BJ (cell line): ENCODE measurements around the gene KIR2DL1. TPM values are rescaled to one million over a fixed set of nuclear protein-coding genes. Genes with fewer than 3 reads are reported as not detected.
"Not testable (repeated sequence)": the region's sequence is repeated elsewhere in the genome, so short reads cannot be mapped to it uniquely, and the experiment has no call there.

Experiments
- CTCF ChIA-PET: fragments of 350-600 bp; formaldehyde crosslinking; extraction: SDS; loops from one replicate; lab custom pipeline; 2021; ENCODE audit warnings: antibody characterized with exemption, inconsistent platforms; lab: Yijun Ruan, JAX
- POLR2A ChIA-PET: fragments of 300-600 bp; sonication (Branson Sonifier 250); formaldehyde crosslinking; extraction: SDS; loops from one replicate; lab custom pipeline; 2021; ENCODE audit warnings: antibody characterized with exemption; lab: Charles Lee
- DNase-seq: peaks from one replicate; pipeline ENCODE4 v3.0.0-alpha.2; 2011; ENCODE audit warnings: low read depth
- H3K27me3 ChIP-seq: 2 replicates; pipeline ENCODE4 v1.6.0; 2011; ENCODE audit warnings: low read length; ENCODE audit not compliant: control insufficient read depth, insufficient read depth
- H3K36me3 ChIP-seq: 2 replicates; pipeline ENCODE4 v1.5.1; 2011; ENCODE audit warnings: low read length; ENCODE audit not compliant: control insufficient read depth, insufficient read depth
- H3K4me3 ChIP-seq: 2 replicates; pipeline ENCODE4 v1.5.1; 2011; ENCODE audit warnings: low read depth, mild to moderate bottlenecking, control low read depth, low read length
- polyA plus RNA-seq: library from polyadenylated mRNA; depleted of rRNA; stranded (reverse); fragments of >200 nt; gene quantifications from 2 replicates; pipeline ENCODE4 v1.2.3, GENCODE V29; 2011; rRNA removed
- small RNA-seq: library from RNA; depleted of rRNA; stranded (forward); fragments of <200 nt; gene quantifications from one replicate; pipeline ENCODE3, GENCODE V24; 2012; ENCODE audit warnings: low replicate concordance, low read depth; ENCODE audit not compliant: insufficient read length
- TF ChIP-seq, protein P1 (sequence below): IDR thresholded peaks from 2 replicates; pipeline ENCODE4 v1.5.1; 2011; ENCODE audit warnings: low read depth, mild to moderate bottlenecking, control low read depth, inconsistent platforms, low read length, moderate library complexity; ENCODE audit not compliant: insufficient read depth

The KIR2DL1 gene
- polyA plus RNA-seq, 1 experiment = not detected

DNA sequence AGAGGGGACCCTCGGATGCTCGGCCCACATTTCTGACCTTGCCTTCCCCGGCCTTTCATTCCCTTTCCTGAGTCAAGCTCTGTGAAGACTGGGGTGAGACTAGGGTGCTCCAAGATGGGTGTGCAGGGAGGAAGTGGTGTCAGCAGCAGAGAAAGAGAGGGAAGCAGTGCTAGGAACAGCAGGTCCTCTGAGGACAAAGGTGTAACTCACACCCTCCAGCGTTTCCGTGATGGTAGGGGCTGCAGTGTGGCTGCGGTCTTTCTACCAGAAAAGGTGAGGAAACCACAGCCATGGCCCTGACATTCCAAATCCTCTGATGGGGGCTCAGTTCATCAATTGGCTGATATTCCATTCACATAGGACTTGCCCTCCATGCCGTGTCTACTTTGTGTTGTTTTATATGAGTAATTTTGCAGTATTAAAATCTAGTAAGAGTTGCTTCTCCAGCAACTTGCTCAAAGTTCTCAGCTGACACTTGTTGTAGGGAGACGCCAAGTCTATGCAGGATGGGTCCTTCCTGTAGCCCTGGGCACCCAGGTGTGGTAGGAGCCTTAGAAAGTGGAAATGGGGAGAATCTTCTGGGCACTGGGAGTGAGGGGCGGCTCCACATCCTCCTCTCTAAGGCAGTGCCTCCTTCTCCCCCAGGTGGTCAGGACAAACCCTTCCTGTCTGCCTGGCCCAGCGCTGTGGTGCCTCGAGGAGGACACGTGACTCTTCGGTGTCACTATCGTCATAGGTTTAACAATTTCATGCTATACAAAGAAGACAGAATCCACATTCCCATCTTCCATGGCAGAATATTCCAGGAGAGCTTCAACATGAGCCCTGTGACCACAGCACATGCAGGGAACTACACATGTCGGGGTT lies 48.3 kb downstream of the KIR2DL1 start:
- no peaks in the 10 kb centered on the region for H3K27me3 ChIP-seq
- TF ChIP-seq, protein P1, sequence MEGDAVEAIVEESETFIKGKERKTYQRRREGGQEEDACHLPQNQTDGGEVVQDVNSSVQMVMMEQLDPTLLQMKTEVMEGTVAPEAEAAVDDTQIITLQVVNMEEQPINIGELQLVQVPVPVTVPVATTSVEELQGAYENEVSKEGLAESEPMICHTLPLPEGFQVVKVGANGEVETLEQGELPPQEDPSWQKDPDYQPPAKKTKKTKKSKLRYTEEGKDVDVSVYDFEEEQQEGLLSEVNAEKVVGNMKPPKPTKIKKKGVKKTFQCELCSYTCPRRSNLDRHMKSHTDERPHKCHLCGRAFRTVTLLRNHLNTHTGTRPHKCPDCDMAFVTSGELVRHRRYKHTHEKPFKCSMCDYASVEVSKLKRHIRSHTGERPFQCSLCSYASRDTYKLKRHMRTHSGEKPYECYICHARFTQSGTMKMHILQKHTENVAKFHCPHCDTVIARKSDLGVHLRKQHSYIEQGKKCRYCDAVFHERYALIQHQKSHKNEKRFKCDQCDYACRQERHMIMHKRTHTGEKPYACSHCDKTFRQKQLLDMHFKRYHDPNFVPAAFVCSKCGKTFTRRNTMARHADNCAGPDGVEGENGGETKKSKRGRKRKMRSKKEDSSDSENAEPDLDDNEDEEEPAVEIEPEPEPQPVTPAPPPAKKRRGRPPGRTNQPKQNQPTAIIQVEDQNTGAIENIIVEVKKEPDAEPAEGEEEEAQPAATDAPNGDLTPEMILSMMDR = no peak
- ChIA-PET CTCF (no interaction called here), POLR2A (no interaction called here)
- no peak overlapping the region for H3K4me3 ChIP-seq
- no peak for DNase-seq
- no peaks in the 10 kb centered on the region for H3K36me3 ChIP-seq

DNA sequence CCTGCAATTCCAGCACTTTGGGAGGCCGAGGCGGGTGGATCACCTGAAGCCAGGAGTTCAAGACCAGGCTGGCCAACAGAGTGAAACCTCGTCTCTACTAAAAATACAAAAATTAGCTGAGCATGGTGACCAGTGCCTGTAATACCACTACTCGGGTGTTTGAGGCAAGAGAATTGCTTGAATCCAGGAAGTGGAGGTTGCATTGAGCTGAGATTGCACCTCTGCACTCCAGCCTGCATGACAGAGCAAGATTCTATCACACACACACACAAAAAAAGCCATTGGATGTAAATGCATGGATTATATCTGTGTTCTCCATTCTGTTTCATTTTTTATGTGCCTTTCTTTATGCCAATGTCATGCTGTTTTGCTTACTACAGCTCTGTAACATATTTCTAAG lies 54.8 kb downstream of the KIR2DL1 start:
- DNase-seq, H3K27me3 ChIP-seq, CTCF ChIA-PET, H3K36me3 ChIP-seq, H3K4me3 ChIP-seq, POLR2A ChIA-PET: not testable (repeated sequence)

DNA sequence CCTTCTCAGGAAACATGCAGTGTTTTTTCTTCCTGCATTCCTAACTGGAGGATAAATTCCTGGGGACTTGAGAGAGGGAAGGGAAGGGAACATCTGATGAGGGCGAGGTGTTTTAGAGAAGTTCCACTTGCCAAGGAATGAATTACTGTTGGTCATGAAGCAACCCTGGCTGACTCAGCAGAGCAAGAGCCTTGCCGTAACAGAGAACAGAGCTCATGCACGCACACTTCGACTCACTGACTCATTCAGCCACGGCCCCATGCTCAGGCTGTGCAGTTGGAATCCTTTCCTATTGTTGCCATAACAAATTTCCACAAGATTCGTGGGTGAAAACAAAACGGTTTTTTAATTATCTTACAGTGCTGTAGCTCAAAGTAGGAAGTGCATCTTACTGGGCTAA lies 55.7 kb downstream of the KIR2DL1 start:
- H3K4me3 ChIP-seq, DNase-seq, H3K27me3 ChIP-seq, CTCF ChIA-PET, H3K36me3 ChIP-seq, POLR2A ChIA-PET: not testable (repeated sequence)

DNA sequence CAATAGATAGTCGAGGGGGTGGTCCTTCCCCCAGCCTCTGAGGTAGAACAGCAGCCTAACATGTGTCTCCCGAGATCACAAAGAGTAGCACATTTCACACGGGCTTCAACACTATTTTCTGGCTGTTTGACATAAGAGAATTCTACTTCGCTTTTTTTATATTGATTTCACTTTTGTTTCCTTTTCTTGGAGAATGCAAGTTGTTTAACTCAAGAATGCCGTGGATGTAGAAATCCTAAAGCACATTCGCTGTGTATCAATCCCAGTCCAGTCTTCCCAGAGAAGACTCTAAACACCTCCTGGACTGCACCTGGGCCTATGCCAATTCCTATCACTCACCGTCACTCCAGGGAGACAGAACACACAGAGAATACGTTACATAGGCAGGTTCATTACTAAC lies 58.5 kb downstream of the KIR2DL1 start:
- H3K36me3 ChIP-seq, POLR2A ChIA-PET, H3K27me3 ChIP-seq, DNase-seq, CTCF ChIA-PET, H3K4me3 ChIP-seq: not testable (repeated sequence)

DNA sequence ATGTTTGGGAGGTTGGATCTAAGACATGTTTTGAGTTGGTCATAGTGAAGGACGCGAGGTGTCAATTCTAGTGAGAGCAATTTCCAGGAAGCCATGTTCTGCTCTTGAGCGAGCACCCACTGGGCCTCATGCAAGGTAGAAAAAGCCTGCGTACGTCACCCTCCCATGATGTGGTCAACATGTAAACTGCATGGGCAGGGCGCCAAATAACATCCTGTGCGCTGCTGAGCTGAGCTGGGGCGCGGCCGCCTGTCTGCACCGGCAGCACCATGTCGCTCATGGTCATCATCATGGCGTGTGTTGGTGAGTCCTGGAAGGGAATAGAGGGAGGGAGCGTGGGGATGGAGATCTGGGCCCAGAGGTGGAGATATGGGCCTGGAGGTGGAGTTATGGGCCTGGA lies 62.9 kb downstream of the KIR2DL1 start, which contains the start of gene KIR2DS4:
Gene KIR2DS4 (plus strand): TSS at position 181 of the 400 bp plus-strand sequence.
- H3K27me3 ChIP-seq, H3K4me3 ChIP-seq, CTCF ChIA-PET, H3K36me3 ChIP-seq, POLR2A ChIA-PET, DNase-seq: not testable (repeated sequence)

Small RNA genes lying within 50 kb of the gene (small RNA-seq; reads per million reads assigned to genes)
- gene KIR3DP1 = not detected

Other genes with a start within 250 kb of the KIR2DL1 start
- not detected in 2 replicates for gene LILRA2, start 196.0 kb upstream of the KIR2DL1 start, polyA plus RNA-seq
- not detected in 2 replicates for gene LILRA1, start 176.2 kb upstream of the KIR2DL1 start, polyA plus RNA-seq
- not detected in 2 replicates for gene LILRB1, start 139.3 kb upstream of the KIR2DL1 start, polyA plus RNA-seq
- gene LILRB4, start 106.8 kb upstream of the KIR2DL1 start, polyA plus RNA-seq = not detected in 2 replicates
- gene KIR3DL3, start 45.4 kb upstream of the KIR2DL1 start, polyA plus RNA-seq = not detected in 2 replicates
- gene KIR2DL3, start 31.3 kb upstream of the KIR2DL1 start, polyA plus RNA-seq = not detected in 2 replicates
- gene KIR2DL4, start 33.8 kb downstream of the KIR2DL1 start, polyA plus RNA-seq = not detected in 2 replicates
- not detected in 2 replicates for gene KIR3DL1, start 46.7 kb downstream of the KIR2DL1 start, polyA plus RNA-seq
- gene KIR2DS4, start 62.9 kb downstream of the KIR2DL1 start, polyA plus RNA-seq = not detected in 2 replicates
- not detected in 2 replicates for gene KIR3DL2, start 80.7 kb downstream of the KIR2DL1 start, polyA plus RNA-seq
- not detected in 2 replicates for gene FCAR, start 104.4 kb downstream of the KIR2DL1 start, polyA plus RNA-seq
- not detected in 2 replicates for gene NCR1, start 136.4 kb downstream of the KIR2DL1 start, polyA plus RNA-seq
- not detected in 2 replicates for gene NLRP7, start 177.7 kb downstream of the KIR2DL1 start, polyA plus RNA-seq
- gene NLRP2, start 196.6 kb downstream of the KIR2DL1 start, polyA plus RNA-seq = not detected in 2 replicates